ENCODE results near the gene MPIG6B. TPM values are rescaled to one million over a fixed set of nuclear protein-coding genes. Genes with fewer than 3 reads are reported as not detected.

Gene MPIG6B
- polyA plus RNA-seq, 2 of the 4 experiments (the other 2 are of a cell fraction) = not detected

DNA sequence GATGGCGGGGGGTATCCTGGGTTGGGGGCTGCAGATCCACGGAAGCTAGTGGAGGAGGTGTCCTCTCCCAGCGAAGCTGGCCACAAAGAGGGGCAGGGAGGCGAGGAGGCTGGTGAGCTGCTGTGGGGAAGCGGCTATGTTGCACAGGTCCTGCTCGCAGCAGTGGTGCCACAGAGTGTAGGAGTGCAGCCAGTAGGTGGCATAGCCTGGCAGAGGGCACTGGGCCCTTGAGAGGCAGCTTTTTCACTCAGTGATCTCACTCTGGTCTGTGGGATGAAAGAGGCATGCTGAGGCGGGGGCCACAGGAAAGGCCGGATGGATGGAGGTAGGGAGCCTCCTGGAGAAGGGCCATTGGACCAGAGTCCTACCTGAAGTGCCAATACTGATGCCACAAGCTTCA lies 10.9 kb upstream of the MPIG6B start:
- FAIRE-seq (no peak), DNase-seq (ENCODE audit: low read depth in 1 of 2, low spot score in 1 of 2) (peak in 1 of 2 experiments; percentile 35)

DNA sequence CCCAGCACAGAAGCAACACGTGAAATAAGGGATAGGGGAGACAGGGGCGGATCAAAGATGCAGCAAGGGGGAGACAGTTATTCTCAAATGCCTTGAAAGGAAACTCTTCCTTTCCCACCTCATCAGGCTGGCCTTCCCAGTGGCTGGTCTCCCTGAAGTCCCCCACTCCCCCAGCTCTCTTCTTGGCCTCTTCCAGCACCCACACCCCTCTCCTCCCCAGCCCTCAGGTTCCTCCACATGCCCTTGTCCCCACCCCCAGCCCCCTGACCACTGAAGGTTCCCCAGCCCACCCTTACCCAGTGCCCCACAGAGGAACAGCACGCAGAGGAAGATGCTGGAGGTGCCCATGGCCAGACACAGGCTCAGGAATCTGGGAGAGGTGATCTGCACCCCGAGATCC lies 9.7 kb upstream of the MPIG6B start:
- POLR2A ChIA-PET = interaction anchor here (0.7 kb wide), 1 partner anchor 166 kb away, joined by 5 read pairs; the partner anchor contains the start of gene NFKBIL1
- no peaks in the 10 kb centered on the region for H3K9me3 ChIP-seq

More for the DNA sequence above, 10.9 kb upstream of the MPIG6B start:
- TF ChIP-seq, protein P1, sequence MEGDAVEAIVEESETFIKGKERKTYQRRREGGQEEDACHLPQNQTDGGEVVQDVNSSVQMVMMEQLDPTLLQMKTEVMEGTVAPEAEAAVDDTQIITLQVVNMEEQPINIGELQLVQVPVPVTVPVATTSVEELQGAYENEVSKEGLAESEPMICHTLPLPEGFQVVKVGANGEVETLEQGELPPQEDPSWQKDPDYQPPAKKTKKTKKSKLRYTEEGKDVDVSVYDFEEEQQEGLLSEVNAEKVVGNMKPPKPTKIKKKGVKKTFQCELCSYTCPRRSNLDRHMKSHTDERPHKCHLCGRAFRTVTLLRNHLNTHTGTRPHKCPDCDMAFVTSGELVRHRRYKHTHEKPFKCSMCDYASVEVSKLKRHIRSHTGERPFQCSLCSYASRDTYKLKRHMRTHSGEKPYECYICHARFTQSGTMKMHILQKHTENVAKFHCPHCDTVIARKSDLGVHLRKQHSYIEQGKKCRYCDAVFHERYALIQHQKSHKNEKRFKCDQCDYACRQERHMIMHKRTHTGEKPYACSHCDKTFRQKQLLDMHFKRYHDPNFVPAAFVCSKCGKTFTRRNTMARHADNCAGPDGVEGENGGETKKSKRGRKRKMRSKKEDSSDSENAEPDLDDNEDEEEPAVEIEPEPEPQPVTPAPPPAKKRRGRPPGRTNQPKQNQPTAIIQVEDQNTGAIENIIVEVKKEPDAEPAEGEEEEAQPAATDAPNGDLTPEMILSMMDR (IDR thresholded peaks at IDR 0.05) = peak; percentile 21; the same call in 2 of the 3 replicates
- TF ChIP-seq POLR2A (IDR thresholded peaks at IDR 0.05; ENCODE audit: low read length) (no peak), RAD21 (conservative IDR thresholded peaks at IDR 0.05 in 1 of 2, IDR thresholded peaks at IDR 0.05 in 1 of 2) (peak; percentile 16 to 41; a peak in 2 of 5 replicates)
- no peak overlapping the region for H3K4me2 ChIP-seq
- CTCF ChIA-PET = interaction anchor here (0.6 to 1.5 kb wide), 16 partner anchors 10 to 206 kb away, joined by 3 to 7 read pairs (median 4); partner anchors contain the start of genes DDAH2, LY6G5C and LY6G6C
- H3K27ac ChIP-seq = no peak overlapping the region
- 56% methylated on average over 6 of the region's 8 CpGs for WGBS (ENCODE audit: missing lambda C conversion rate)
- H3K4me1 ChIP-seq = 0 out of 3 replicates have a peak, but pooled peaks cover 3% of the 10 kb centered on the region
- POLR2A ChIA-PET = interaction anchor here (0.8 kb wide), 1 partner anchor 115 kb away, joined by 4 read pairs; the partner anchor contains the start of gene HSPA1B
- peak; percentile 89 to 92 for ATAC-seq
- H3K4me3 ChIP-seq = no peak overlapping the region
- H3K9me3 ChIP-seq = no peaks in the 10 kb centered on the region

More for the DNA sequence above, 9.7 kb upstream of the MPIG6B start:
- 0 out of 3 replicates have a peak, but pooled peaks cover 3% of the 10 kb centered on the region for H3K4me1 ChIP-seq
- FAIRE-seq (no peak), DNase-seq (ENCODE audit: low read depth in 1 of 2, low spot score in 1 of 2) (no peak), ATAC-seq (no peak)
- TF ChIP-seq, protein P2, sequence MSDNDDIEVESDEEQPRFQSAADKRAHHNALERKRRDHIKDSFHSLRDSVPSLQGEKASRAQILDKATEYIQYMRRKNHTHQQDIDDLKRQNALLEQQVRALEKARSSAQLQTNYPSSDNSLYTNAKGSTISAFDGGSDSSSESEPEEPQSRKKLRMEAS (IDR thresholded peaks at IDR 0.05) = no peak
- no peak for TF ChIP-seq CHD2 (IDR thresholded peaks at IDR 0.05; ENCODE audit: low read length, partially characterized antibody)
- TF ChIP-seq, protein P3, sequence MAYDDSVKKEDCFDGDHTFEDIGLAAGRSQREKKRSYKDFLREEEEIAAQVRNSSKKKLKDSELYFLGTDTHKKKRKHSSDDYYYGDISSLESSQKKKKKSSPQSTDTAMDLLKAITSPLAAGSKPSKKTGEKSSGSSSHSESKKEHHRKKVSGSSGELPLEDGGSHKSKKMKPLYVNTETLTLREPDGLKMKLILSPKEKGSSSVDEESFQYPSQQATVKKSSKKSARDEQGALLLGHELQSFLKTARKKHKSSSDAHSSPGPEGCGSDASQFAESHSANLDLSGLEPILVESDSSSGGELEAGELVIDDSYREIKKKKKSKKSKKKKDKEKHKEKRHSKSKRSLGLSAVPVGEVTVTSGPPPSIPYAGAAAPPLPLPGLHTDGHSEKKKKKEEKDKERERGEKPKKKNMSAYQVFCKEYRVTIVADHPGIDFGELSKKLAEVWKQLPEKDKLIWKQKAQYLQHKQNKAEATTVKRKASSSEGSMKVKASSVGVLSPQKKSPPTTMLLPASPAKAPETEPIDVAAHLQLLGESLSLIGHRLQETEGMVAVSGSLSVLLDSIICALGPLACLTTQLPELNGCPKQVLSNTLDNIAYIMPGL (CRISPR knock-in tag; IDR thresholded peaks at IDR 0.05; ENCODE audit: borderline replicate concordance) = no peak
- TF ChIP-seq RFX5 (IDR thresholded peaks at IDR 0.05) = no peak
- TF ChIP-seq, protein P4, sequence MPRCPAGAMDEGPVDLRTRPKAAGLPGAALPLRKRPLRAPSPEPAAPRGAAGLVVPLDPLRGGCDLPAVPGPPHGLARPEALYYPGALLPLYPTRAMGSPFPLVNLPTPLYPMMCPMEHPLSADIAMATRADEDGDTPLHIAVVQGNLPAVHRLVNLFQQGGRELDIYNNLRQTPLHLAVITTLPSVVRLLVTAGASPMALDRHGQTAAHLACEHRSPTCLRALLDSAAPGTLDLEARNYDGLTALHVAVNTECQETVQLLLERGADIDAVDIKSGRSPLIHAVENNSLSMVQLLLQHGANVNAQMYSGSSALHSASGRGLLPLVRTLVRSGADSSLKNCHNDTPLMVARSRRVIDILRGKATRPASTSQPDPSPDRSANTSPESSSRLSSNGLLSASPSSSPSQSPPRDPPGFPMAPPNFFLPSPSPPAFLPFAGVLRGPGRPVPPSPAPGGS (IDR thresholded peaks at IDR 0.05) = no peak
- TF ChIP-seq JUNB (IDR thresholded peaks at IDR 0.05) = no peak
- TF ChIP-seq, protein P5, sequence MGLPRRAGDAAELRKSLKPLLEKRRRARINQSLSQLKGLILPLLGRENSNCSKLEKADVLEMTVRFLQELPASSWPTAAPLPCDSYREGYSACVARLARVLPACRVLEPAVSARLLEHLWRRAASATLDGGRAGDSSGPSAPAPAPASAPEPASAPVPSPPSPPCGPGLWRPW (IDR thresholded peaks at IDR 0.05) = no peak
- no peak for TF ChIP-seq NFE2L2 (conservative IDR thresholded peaks at IDR 0.05; ENCODE audit: low read length)
- TF ChIP-seq, protein P6, sequence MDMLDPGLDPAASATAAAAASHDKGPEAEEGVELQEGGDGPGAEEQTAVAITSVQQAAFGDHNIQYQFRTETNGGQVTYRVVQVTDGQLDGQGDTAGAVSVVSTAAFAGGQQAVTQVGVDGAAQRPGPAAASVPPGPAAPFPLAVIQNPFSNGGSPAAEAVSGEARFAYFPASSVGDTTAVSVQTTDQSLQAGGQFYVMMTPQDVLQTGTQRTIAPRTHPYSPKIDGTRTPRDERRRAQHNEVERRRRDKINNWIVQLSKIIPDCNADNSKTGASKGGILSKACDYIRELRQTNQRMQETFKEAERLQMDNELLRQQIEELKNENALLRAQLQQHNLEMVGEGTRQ (IDR thresholded peaks at IDR 0.05) = no peak
- no peak for TF ChIP-seq TFCP2L1 (CRISPR knock-in tag; IDR thresholded peaks at IDR 0.05)
- no peak for TF ChIP-seq EHF (CRISPR knock-in tag; IDR thresholded peaks at IDR 0.05)
- TF ChIP-seq, protein P7, sequence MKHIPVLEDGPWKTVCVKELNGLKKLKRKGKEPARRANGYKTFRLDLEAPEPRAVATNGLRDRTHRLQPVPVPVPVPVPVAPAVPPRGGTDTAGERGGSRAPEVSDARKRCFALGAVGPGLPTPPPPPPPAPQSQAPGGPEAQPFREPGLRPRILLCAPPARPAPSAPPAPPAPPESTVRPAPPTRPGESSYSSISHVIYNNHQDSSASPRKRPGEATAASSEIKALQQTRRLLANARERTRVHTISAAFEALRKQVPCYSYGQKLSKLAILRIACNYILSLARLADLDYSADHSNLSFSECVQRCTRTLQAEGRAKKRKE (CRISPR knock-in tag; IDR thresholded peaks at IDR 0.05; ENCODE audit: low read depth) = no peak
- TF ChIP-seq NPAS2 (CRISPR knock-in tag; IDR thresholded peaks at IDR 0.05; ENCODE audit: borderline replicate concordance) = no peak
- no peak for TF ChIP-seq FOSL2 (IDR thresholded peaks at IDR 0.05)
- TF ChIP-seq FOSL2 (CRISPR knock-in tag; IDR thresholded peaks at IDR 0.05) = no peak
- no peak for TF ChIP-seq FOSB (CRISPR knock-in tag; IDR thresholded peaks at IDR 0.05)
- no peak for TF ChIP-seq ZSCAN20 (CRISPR knock-in tag; IDR thresholded peaks at IDR 0.05)
- TF ChIP-seq NR3C1 (IDR thresholded peaks at IDR 0.05) = no peak
- no peak for TF ChIP-seq ZFP36 (IDR thresholded peaks at IDR 0.05; ENCODE audit: borderline replicate concordance, partially characterized antibody)
- no peak for TF ChIP-seq POLR2AphosphoS2 (conservative IDR thresholded peaks at IDR 0.05; ENCODE audit: low read length)
- H3K27ac ChIP-seq = no peak overlapping the region
- CTCF ChIA-PET = interaction anchor here (1.3 to 1.7 kb wide), 3 partner anchors 10 to 45 kb away, joined by 3 to 6 read pairs (median 4); partner anchors contain the start of gene MPIG6B
- H3K4me3 ChIP-seq = no peak overlapping the region
- H3K4me2 ChIP-seq = no peak overlapping the region
- WGBS (ENCODE audit: missing lambda C conversion rate) = 79% methylated on average over 3 of the region's 4 CpGs
